LHCN-M2 (cell line): Measurements from ENCODE around the gene SLC6A13. TPM values are rescaled to one million over a fixed set of nuclear protein-coding genes. Genes with fewer than 3 reads are reported as not detected.
"Not testable (repeated sequence)": the region's sequence is repeated elsewhere in the genome, so short reads cannot be mapped to it uniquely, and the experiment has no call there.

Experiments
- DNase-seq: peaks from one replicate; pipeline ENCODE4 v3.0.0-alpha.2; 2012; ENCODE audit warnings: low read depth
- total RNA-seq: library from RNA; depleted of rRNA; stranded (reverse); fragments of >200 nt; gene quantifications from 2 replicates; pipeline ENCODE4 v1.2.3, GENCODE V29; 2014

The SLC6A13 gene
- total RNA-seq, 1 experiment from 2014 or later, result 0.11 TPM

DNA sequence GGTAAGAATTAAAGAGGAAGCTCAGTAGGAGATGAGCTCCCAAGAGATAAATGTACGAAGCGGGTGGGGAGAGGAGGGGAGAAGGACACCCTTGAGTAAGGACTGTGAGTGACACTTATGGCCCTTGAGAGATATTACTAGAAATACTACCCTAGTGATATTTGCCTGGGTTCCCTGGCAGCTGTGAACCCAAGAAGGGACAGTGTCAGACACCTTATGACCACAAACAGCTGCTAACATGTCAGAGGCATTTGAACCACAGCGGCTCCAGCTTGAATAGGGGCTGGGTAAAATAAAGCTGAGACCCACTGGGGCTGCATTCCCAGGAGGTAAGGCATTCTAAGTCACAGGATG, 29.0 kb downstream of the SLC6A13 start:
- peak; percentile 9 for DNase-seq

DNA sequence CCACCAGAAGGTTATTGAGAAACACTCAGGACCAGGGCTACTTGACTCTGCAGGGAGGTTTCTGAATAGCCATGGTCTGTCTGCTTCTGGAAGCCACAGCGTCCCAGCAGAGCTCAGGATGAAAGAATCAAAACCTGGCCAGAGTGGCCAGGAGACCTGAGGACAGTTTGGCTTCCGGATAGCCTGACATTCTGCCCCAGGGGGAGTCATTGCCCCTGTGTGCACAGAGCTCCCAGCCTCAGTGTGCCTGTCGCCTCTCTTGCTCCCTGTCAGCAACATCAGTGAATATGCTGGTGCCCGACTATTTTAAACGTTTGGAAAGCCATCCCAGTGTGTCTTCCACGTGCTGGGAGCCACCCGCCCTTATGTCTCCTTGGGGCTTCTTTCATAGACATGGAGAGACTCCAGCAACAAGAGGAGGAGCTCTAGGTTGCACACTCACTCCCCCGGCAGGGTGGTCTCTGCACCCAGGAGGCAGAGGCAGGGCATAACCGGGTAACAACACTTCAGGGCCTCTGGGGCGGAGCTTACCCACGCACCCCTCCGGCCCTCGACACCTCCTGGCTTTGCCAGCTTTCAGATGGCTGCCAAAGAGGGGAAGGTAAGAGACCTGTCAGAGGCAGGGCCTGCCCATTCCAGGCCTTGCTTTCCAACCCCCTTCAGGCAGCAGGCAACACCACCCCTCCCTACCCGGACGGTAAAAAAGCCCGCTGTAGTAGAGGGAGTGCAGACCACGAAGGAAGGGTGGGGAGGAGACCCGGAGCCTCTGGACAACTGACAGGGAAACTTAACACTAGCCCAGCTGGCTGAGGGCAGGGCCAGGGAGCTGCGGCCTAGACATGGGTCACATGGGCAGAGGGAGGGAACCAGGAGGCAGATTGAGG, 29.7 kb downstream of the SLC6A13 start:
- peak; percentile 9 for DNase-seq

DNA sequence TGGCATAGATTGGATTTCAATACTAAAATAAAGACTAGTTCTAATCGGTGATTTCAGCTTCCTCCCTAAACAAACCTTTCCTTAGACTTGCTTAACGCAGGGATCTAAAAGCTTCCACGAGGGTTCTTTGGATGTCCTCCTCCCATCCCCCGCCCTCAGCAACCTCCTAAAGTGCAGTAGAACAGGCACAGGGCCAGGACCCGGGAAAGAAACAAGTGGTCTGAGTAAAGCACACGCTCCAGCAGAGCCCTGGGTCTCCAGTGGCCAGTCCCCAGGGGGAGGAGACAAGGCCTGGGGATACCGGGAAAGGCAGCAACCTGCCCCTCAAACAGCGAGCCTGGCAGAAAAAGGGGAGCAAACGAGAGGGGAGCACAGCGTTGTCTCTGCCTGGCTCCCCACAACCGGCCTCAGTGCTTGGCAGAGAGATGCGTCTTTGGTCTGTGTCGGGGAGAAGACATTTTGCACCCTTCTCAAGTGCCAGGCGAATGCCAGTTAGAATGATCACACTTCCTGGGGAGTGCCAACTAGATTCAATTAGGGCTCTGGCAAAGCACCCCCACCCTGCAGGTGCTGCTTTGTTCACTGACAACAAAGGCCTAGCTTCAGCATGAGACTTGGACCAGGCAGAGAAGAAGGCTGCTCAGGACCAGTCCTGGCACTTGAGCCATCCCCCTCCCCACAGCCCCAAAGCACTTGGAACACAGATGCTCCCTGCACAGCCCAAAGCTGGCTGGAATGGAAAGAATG, 31.5 kb downstream of the SLC6A13 start:
- DNase-seq, result no peak

DNA sequence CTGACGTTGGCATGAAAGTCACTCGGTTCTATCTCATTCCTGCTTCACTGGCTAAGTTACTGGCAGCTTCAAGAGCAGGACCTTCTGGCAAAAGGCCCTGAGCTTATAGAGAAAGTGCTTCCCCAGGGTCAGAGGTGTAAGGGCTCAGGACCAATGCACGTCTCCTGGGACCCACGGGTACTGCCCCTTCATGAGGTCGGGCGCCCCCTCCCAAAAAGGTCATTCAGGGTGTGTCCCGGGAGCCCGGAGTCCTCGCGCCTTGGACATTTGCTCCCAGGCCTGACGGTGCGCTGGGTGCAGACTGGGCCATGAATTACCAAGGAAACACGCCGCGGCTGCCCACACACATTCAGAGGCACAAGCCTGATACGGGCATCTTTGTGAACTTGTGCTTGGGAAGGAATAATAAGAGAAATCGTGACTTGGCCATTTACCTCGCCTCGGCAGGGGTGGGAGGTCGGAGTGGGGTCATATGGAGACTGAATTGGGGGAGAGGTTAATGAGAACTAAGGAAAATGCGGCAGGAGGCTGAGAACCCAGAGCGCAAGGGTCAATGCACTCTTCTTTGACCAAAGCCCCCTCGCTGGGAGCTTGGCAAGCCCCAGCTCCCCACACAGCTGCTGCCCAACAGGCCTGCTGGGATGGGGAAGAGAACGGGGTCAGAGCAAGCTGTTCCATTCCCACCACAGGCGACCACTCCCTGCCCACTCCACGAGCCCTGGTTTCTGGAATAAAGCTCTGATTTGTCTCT, 33.0 kb downstream of the SLC6A13 start:
- DNase-seq, result no peak

DNA sequence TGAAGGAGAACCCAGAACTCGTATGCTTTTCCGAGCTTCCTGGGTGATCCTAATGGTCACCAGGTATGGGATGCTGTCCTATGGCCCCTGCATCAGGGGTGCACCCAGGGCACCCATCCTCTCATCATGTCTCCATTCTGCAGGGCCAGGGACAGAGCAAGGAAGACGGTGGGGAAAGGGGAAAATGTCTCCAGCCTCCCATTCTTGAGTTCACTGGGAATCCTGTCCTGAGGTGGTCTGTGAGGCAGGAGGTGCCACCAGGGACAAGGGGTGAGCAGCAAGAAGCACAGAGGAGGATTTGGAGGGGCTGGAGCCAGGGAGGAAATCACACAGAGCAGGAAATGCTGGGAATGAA, 33.8 kb downstream of the SLC6A13 start:
- no peak for DNase-seq

DNA sequence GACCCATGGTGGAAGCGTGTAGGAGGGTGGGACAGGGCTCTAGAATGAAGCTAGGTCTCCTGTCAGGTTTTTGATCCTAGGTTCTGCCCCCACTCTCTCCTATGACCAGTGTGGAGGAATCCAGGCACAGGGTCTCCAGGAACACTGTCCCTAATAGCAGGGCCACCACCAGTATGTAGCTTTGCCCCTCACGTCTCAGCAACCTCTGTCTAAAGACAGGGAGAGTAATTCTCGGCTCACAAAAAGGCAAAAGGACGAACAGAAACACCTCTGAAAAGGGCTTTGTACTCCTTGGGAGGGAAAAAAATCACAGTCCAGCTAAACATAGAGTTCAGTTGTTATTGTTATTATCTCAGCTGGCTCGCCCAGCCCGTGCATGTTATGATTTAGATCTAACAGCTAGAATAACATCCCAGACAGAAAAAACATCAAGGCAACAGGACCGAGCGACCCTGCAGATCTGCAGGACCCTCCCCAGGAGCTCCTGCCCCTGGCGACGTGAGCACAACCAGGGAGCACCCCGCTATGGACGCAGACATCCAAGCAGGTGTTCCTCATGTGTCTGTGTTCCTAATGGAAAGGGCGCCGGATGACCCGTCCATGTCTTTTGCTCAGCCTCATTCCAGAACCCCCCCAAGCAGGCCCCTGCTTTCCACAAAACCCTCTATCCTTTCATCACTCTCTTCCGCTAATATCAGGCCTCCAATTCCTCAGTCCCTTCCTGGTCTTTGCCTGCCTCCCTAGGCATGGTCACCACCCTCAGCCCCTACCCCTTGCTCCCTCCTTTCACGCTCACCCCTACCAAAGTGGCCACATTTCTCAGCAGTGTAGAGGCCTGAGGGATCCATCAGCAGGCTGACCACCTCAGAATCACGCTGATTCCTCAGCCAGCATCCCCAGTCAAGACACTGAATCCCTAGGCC, 34.5 kb downstream of the SLC6A13 start:
- DNase-seq, result no peak

DNA sequence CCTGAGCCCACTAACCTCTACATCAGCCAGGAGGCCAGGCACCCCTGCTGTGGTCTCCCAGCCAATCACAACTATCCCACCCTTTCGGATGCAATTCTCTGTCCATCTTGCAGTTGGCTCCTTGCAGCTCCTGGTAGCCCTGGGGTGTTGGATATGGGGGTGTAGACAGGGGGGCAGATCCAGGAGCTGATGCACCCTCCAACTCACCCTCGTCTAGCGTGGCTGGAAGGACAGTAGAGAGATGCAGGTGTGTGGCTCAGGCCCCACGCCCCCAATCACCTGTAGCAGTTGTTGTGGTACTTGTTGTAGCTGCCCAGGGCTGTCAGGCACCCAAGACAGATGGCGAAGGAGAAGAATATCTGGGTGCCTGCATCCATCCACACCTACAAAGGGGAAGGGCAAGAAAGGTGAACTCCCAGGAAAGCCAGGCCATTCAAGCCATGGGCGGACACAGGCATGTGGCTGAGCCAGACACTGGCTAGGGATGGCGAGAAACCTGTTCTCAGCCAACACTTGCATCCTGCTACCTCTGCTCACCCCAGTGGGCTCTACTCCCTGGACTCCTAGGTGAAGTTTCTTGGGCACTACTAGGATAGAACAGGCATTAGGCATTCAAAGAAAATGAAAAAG, 35.2 kb downstream of the SLC6A13 start:
- DNase-seq, result no peak

DNA sequence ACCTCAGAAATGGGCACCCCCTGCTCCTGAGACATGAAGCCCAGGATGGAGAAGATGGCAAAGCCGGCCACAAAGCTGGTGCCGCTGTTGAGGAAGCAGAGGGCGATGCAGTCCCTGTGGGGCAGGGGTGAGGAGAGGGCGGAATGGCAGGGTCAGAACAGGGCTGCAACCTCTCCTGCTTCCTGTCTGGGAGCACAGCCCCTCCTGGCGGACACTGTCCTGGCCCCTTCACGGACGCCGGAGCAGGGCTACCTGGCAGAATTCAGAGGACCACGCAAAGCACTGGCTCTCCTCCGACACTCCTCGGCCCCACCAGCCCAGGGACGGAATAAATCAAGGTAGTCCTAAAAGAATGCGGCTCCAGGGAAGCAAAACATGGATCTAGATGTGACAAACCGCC, 36.2 kb downstream of the SLC6A13 start:
- no peak for DNase-seq

DNA sequence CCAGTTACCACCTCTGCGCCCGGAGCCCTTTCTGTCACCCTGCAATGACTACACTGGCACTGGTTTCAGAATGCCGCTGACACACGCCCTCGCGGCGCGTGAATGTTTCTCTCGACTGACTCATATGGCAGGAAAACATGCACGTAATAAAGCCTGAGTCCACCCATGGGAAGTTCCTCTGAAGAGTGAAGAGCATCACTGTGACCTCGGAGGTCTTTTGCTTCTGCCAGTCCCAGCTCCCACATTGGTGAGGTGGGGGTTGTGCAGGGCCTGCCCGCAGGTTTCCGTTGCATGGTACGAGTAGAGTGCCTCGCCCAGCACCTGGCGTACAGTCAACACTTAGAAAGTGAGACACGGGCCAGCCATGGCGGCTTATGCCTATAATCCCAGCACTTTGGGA, 37.6 kb downstream of the SLC6A13 start:
- no peak for DNase-seq

DNA sequence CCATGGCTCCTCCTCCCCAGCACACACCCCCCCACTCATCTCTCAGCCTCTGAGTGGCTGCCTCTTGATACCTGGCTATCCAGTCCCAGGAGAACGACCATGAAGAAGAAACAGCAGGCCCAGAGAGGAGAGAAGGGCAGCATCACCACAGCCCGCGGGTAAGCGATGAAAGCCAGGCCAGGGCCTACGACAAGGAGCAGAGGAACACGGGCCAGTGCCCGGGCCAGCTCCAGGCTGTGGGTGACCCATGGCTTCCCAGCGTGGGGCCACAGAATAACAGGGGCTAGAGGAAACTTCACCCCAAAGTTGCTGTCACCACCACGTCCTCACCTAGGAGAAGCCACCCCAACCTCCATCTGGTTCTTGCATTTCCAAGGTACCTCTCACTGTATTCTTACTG, 38.3 kb downstream of the SLC6A13 start:
- DNase-seq, result no peak

DNA sequence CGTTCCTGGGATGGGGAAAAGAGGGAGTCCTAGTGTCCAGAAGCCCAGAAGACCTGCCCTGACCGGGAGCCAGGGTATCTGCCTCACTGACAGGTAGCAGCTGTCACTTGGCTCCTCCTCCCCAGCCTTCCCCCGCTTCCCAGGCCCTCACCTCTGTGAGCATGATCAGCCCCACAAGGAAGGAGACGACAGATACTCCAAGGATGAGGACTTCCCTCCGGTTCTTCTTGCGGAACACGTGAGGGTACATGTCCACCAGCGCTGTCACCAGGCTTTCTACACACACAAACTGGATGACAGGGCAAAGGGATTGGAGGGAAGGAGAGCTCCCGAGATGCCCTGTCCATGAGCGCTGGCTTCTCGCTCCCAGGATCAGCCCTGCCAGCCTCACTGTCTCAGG, 38.8 kb downstream of the SLC6A13 start:
- DNase-seq, result no peak

DNA sequence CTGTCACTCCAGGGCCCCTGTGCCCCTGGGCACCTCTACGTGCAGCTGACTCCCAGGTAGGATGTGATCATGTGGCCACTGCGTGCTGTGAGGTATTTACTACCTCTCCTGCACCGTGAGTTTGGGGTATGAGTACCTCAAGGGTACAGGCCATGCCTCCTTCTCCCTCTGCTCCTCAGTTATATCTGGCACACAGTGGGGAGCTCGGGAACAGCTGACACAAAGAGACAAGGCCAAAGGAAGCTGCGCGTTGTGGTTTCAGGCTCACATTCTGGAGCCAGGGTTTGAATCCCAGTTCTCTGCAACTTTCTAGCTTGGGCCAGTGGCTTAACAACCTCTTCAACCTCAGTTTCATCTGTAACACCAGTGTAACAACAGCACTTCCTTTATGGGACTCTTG, 40.9 kb downstream of the SLC6A13 start:
- no peak for DNase-seq

DNA sequence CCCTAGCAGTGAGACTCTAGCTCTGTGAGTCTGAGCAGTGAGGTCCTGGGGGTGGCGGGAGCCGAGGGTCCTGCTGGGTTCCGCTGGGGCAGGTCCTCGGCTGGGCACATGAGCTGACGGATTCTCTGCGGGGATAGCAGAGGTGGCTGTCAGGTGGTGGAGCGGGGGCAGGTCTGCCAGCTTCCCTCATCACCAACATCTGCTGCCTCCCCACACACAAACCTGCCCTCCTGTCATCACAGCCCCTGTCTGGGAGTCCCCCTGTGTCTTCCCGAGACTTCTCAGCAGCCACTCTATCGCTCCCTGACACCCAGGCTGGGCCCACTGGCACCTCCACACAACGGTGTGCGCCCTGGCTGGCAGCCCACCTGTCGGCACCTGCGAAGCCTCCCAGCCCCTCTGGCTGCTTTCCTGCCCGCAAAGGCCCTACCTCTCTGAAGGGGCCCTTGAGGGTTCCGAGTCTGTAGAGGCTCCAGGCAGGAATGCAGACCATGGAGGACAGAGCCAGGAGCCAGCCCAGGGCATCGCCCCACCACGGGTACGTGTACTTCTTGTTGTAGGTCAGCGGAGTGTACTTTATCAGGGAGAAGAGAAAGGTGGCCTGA, 41.6 kb downstream of the SLC6A13 start:
- DNase-seq, result no peak

DNA sequence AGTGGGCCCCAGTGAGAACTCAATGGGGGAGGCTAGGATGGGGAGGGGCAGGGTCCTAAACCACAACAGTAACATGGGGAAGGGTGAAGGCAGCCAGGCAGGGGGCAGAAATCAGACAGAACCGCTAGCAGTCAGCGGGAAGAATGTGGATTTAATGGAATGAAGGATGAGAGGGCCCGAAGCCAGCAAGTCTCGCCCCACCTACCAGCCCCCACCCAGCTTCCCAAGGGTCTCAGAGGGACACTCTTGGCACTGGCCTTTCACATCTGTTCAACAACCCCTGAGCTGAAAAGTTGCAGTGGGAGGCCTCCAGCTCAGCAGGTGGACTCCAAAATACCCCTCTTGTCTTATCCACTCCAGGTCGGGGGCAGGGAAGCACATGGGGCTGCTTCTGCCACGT, 42.1 kb downstream of the SLC6A13 start:
- no peak for DNase-seq

DNA sequence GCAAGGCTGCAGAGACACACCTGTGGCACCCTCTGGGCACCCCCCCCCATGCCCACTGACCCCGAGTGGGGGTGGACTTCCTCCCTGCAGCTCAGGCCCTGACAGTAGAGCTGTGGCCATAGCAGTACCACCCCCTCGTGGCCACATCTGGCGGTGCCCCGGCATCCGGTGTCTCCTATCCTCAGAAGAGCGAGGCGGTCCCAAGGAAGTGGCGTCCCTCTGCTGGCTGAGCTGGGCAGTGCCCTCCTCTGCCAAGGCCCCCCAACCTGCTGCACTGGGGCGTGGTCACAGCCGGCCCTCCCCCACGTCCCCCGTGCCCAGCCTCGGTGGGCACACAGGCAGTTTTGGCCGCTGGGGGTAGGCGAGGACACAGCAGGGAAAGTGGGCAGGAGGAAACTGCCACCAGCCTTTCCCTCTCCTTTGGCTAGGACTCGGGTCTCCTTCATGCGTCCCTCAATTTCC, 42.7 kb downstream of the SLC6A13 start:
- DNase-seq, result peak; percentile 31

DNA sequence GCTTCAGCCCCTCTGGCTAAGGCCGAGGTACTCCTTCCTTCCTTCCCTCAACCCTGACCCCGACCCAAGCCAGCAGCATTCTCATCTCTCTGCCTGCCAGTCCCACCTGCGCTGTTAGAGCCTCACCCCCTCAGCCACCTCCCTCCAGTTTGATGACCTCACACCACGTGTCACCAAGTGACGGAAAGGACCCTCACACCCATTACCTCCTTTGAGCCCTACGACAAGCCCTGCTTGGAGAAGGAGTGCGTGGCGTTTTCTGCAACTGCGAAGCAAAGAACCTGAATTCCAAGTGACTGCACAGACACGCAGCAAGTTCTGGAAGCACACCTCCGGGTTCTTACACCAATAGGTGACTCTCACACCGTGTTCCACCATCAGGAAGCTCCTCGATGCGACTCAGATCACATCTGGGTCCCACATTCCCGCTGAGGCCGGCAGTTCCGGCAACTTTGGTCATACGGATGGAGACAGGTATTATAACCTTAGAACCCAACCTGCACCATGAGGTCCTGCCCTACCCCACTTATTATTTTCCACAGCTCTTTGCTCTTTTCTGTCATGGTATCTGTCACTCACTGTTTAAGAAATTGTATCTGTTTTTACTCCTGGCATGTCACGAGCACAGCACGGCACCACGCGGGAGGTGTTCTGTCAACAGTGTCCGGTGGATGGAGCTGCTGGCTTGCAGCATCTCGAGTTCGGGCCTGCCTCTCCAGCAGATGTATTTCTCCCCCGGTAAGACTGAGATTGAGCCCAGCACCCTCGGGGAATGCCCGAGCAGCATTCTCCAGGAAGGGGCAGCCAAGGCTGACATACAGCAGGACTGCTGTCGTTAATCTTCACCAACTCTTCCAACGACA, 43.7 kb downstream of the SLC6A13 start:
- no peak for DNase-seq

DNA sequence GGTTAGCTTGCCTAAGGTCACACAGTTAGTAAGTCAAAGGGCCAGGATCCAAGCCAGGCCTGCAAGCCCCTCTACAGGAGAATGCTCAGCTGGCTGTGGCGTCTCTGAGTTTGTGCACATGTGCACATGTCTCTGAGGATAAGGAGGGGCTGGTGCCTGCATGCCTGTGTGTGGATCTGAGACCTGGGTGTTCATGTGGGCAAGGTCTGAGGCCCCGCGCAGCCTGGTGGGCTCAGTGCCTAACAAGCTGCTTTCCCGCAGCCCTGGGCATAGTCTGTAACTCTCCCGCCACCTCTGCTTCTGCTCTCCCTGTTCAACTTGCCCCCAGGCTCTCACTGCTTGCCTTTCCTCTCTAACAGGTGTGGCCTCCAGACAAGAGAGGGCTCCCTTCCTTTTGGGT, 44.4 kb downstream of the SLC6A13 start:
- no peak for DNase-seq

DNA sequence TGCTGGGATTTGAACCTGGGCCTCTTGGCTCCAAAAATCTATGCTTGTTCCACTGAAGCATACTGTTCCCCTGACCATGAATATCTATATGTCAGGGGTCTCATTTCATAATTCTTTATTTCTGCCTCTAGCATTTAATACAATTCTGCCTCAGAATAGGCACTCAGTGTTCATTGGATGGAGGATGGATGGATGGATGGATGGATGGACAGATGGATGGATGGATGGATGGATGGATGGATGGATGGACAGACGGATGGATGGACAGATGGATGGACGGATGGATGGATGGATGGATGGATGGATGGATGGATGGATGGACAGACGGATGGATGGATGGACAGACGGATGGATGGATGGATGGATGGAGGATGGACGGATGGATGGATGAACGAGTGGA, 45.6 kb downstream of the SLC6A13 start:
- not testable (repeated sequence) for DNase-seq

DNA sequence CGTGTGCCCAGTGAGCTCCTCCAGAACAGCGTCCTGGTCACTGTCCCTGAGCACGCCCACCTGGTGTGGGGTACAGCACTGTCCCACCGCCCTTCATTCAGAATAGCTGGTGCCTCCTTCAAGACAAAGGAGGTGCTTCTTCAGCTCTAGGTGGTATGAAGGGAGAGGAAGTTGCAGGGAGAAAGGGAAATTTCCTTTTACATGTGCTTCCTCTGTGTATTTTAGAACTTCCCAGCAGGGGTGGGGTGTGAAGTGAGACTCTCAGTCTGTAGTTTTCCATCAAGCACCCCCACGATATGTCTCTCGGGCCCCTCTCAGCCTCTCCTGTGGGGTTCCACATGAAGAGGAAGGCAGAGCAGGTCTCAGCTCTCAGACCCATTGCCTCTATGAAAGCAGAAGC, 47.5 kb downstream of the SLC6A13 start:
- DNase-seq, result no peak
